ENCODE measurements around the gene LRP4.

LRP4 gene

GRCh38 chr11:46845440-46845739, 73.0 kb downstream of the LRP4 start:
- no peak for DNase-seq

DNA sequence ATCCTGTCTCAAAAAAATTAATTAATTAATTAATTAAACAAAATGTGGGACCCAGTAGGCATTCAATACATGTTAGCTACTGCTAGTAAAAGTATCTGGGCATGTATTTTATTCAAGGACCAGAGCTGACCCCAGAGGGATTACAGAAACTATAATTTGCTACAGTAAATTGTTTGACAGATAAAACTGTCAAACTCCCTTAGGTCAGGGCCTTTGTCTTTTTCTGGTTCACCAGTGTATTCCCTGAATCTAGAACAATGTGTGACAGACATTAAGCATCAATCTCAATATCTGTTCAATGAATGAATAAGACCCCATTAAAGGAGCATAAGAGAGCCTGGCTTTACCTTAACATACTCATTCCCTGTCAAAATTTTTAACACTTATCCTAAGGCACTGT, 78.2 kb downstream of the LRP4 start:
- DNase-seq, result no peak

DNA sequence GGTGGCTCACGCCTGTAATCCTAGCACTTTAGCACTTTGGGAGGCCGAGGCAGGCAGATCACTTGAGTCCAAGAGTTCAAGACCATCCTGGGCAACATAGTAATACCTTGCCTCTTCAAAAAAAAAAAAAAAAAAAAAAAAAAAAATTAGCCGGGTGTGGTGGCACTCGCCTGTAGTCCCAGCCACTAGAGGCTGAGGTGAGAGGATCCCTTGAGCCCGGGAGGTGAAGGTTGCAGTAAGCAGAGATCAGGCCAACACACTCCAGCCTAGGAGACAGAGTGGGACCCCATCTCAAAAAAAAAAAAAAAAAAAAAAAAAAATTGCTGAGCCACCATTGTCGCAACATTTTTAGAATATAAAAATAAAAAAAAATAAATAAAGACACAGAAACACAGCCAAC, 79.8 kb downstream of the LRP4 start:
- no peak for DNase-seq

DNA sequence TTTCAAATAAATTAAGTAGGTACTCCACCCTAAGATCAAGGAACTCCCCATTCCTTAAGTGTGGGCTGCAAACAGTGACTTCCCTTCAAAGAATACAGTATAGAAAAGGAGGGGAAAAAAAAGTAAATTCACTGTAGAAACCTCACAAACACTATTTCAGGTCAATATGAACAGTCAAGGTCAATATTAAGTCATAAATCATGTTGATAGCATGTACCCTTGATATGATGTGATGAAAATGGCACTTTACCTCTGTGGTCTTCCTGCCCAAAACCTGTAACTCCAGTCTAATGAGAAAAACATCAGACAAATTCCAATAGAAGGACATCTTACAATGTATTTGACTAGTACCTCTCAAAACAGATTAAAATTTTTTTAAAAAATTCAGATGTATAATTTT, 80.5 kb downstream of the LRP4 start:
- DNase-seq, result no peak

GRCh38 chr11:46836870-46837269, 81.5 kb downstream of the LRP4 start:
- no peak for DNase-seq

DNA sequence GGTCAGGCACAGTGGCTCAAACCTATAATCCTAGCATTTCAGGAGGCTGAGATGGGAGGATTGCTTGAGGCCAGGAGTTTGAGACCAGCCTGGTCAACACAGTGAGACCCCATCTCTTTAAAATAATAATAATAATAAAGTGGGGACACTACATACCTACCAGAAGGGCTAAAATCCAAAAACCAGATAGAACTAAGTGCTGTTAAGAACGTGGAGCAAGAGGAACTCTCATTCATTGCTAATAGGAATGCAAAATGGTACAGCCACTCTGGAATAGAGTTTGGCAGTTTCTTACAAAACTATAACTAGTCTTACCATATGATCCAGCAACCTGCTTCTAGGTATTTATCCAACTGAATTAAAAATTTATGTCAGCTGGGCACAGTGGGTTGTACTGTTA, 81.9 kb downstream of the LRP4 start:
- no peak for DNase-seq

DNA sequence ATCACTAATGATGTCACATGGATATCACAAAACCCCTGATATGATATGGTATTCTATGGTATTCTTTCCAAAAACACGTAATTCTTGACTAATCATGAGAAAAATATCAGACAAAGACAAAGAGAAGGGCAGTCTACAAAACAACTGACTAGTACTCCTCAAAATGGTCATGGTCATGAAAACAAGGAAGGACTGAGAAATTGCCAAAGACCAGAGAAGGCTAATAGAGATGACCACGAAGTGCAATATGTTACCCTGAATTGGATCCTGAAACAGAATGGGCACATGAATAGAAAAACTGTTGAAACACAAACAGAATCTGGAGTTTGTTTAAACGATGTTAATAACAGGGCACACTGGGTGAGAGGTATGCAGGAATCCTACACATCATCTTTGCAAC, 82.5 kb downstream of the LRP4 start:
- no peak for DNase-seq

GRCh38 chr11:46834821-46835220, 83.5 kb downstream of the LRP4 start:
- DNase-seq, result no peak

DNA sequence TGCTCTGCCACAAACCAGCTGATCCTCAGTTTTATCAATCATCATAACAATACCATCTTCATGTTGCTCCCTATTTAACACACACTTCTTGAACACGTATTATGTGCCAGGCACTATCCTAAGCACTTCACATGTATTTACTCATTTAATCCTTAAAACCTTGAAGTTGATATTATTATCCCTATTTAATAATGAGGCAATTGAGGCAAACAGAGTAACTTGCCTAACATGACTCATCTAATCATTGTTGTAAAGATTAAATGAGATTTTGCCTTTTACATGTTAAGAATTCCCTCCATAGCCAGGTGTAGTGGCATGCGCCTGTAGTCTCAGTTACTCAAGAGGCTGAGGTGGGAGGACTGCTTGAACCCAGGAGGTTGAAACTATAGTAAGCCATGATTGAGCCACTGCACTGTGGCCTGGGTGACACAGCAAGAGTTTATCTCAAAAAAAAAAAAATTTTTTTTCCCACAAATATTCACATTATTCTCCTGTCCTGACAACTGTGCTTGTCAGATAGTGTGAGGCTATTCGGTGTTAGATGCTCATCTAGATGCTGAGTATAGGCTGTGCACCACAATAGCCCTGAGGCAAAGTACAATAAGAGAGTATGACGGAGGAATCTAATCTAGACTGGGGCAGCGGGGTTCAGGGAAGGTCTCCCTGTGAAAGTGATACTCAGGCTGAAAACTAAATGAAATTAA, 85.7 kb downstream of the LRP4 start:
- no peak for DNase-seq

- DNase-seq, result no peak
Observed at GRCh38 chr11:46827995-46828394, 90.4 kb downstream of the LRP4 start.

GRCh38 chr11:46826310-46827044, 91.9 kb downstream of the LRP4 start:
- DNase-seq, result peak; percentile 58 to 73

- no peak for DNase-seq
Observed at GRCh38 chr11:46808799-46809431, 109.4 kb downstream of the LRP4 start.
